Esophagus squamous epithelium (tissue), 4 donors: ENCODE results near the gene OR52E4.

Experiments
- CTCF ChIP-seq, 6 experiments: fragments of 450-650 bp in 4 of 6; fragments of 200-600 bp in 2 of 6; sonication (generic) in 2 of 6; IDR thresholded peaks; one replicate each; pipeline ENCODE4 v1.5.1; 2016 to 2019; ENCODE audit warnings: antibody characterized with exemption in 6 of 6, mild to moderate bottlenecking in 4 of 6, moderate library complexity in 4 of 6
- POLR2A ChIP-seq, 4 donors: fragments of 450-650 bp; IDR thresholded peaks; one replicate each; pipeline ENCODE4 v1.6.1; 2017; ENCODE audit warnings: antibody characterized with exemption in 4 of 4, mild to moderate bottlenecking in 4 of 4, moderate library complexity in 3 of 4

GRCh38 chr11:5880329-5880728, at the start of gene OR52E4:
- TF ChIP-seq CTCF (IDR thresholded peaks at IDR 0.05) (no peak), POLR2A (IDR thresholded peaks at IDR 0.05) (no peak)
